ENCODE data around the gene TM7SF3.

TM7SF3 gene

DNA sequence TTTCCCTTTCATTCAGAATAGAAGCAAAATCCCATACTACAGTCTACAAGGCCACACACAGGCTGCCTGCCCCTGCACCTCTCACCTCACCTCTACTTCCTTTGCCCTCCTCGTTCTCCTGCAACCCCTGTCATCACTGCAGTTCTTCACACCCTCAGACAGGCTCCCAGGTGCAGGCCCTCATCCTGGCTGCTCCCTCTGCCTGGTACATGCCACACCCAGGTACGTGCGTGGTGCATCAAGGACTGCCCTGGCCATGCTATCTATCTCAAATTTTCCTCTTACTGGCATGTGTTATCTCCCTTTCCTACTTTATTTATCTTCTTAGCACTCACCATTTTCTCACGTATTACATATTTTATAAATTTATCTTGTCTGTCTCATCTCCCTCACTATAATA lies 24.3 kb downstream of the TM7SF3 start:
- intact Hi-C loops (cut with DNase I; ENCODE audit: low total_unique reads), result no loop called here
- Histone ChIP-seq H3K9me3 (no peaks in the 10 kb centered on the region), H3K36me3 (peaks cover 19 to 61% (median 35%) of the 10 kb centered on the region in 3 donors), H3K27me3 (no peaks in the 10 kb centered on the region), H3K4me3 (no peak overlapping the region), H3K4me1 (peaks cover 0 to 10% (median 3%) of the 10 kb centered on the region in 4 donors), H3K27ac (no peak overlapping the region)
- DNase-seq, result no peak
- TF ChIP-seq, protein P1, sequence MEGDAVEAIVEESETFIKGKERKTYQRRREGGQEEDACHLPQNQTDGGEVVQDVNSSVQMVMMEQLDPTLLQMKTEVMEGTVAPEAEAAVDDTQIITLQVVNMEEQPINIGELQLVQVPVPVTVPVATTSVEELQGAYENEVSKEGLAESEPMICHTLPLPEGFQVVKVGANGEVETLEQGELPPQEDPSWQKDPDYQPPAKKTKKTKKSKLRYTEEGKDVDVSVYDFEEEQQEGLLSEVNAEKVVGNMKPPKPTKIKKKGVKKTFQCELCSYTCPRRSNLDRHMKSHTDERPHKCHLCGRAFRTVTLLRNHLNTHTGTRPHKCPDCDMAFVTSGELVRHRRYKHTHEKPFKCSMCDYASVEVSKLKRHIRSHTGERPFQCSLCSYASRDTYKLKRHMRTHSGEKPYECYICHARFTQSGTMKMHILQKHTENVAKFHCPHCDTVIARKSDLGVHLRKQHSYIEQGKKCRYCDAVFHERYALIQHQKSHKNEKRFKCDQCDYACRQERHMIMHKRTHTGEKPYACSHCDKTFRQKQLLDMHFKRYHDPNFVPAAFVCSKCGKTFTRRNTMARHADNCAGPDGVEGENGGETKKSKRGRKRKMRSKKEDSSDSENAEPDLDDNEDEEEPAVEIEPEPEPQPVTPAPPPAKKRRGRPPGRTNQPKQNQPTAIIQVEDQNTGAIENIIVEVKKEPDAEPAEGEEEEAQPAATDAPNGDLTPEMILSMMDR (IDR thresholded peaks at IDR 0.05), result no peak

DNA sequence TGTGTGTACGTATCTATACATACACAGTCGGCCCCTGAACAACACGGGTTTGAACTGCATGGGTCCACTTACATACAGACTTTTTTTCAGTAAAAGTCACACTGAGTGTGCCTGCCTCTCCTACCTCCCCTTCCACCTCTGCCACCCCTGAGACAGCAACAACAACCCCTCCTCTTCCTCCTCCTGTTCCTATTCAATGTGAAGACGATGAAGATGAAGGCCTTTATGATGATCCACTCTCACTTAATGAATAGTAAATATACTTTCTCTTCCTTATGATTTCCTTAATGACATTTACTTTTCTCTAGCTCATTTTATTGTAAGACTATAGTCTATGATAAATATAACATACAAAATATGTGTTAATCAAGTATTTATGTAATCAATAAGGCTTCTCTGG lies 25.5 kb downstream of the TM7SF3 start:
- intact Hi-C loops (cut with DNase I; ENCODE audit: low total_unique reads), result no loop called here
- Histone ChIP-seq H3K4me1 (peaks cover 0 to 10% (median 3%) of the 10 kb centered on the region in 4 donors), H3K9me3 (no peaks in the 10 kb centered on the region), H3K27ac (no peak overlapping the region), H3K4me3 (no peak overlapping the region), H3K36me3 (peaks cover 9 to 54% (median 32%) of the 10 kb centered on the region in 3 donors), H3K27me3 (no peaks in the 10 kb centered on the region)
- no peak for DNase-seq
- TF ChIP-seq, protein P1 (IDR thresholded peaks at IDR 0.05), result no peak

DNA sequence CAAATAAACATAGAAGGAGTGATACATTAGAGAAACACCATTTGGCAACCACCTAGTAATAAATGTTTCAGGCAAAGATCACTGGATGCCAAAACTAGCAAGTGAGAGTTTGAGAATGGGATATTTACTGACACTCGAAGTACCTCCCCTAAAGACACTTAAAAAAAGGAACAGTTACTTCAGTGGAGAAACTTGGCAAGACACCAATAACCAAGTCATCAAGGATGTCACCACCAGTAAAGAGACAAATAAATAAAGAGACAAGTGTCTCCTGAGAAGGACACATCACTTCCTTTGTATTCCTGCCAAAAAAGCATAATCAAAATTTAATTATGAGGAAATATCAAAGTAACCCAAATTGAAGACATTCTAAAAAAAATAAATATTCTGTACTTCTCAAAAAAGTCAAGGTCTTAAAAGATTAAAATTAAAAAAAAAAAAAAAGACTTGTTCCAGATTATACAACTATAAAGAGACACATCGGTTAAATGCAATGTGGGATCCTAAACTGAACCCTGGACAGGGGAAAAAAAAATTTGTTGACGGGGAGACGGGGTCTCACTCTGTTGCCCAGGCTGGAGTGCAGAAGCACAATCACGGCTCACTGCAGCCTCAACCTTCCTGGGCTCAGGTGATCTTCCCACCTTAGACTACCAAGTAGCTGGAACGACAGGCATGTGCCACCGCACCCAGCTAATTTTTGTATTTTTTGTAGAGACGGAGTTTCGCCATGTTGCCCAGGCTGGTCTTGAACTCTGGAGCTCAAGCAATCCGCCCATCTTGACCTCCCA lies 26.4 kb downstream of the TM7SF3 start:
- TF ChIP-seq, protein P1 (IDR thresholded peaks at IDR 0.05), result no peak
- no peak overlapping the region for H3K4me3 ChIP-seq
- peaks cover 10 to 48% (median 37%) of the 10 kb centered on the region in 3 donors for H3K36me3 ChIP-seq
- peaks cover 0 to 10% (median 3%) of the 10 kb centered on the region in 4 donors for H3K4me1 ChIP-seq
- H3K9me3 ChIP-seq, result no peaks in the 10 kb centered on the region
- intact Hi-C loops (cut with DNase I; ENCODE audit: low total_unique reads), result no loop called here
- peak overlapping the region in 1 of 2 donors; percentile 1 for H3K27ac ChIP-seq
- no peak for DNase-seq
- H3K27me3 ChIP-seq, result no peaks in the 10 kb centered on the region

DNA sequence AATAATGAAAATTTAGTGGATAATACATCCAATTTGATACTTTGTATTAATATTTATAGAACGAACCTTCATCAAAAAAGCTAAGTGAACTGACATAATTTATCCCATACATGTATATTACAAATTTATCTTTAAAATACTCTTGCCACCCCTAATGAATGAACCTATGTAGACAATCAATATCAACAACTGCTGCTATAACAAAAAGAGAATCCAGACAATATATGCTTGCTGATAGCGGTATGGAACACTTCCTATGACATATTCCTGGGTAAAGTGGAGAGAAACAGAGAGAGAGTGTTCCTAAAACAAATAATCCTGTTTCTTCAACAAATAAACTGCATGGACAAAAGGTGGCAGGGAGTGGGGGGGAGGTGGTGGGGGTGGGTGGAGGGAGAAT lies 31.3 kb downstream of the TM7SF3 start:
- H3K4me1 ChIP-seq, result peaks cover 0 to 10% (median 3%) of the 10 kb centered on the region in 4 donors
- no peaks in the 10 kb centered on the region for H3K9me3 ChIP-seq
- no peak overlapping the region for H3K4me3 ChIP-seq
- H3K27me3 ChIP-seq, result no peaks in the 10 kb centered on the region
- TF ChIP-seq, protein P1 (IDR thresholded peaks at IDR 0.05), result no peak
- DNase-seq, result no peak
- intact Hi-C loops (cut with DNase I; ENCODE audit: low total_unique reads), result no loop called here
- H3K27ac ChIP-seq, result no peak overlapping the region
- peaks cover 12 to 55% (median 48%) of the 10 kb centered on the region in 3 donors for H3K36me3 ChIP-seq

DNA sequence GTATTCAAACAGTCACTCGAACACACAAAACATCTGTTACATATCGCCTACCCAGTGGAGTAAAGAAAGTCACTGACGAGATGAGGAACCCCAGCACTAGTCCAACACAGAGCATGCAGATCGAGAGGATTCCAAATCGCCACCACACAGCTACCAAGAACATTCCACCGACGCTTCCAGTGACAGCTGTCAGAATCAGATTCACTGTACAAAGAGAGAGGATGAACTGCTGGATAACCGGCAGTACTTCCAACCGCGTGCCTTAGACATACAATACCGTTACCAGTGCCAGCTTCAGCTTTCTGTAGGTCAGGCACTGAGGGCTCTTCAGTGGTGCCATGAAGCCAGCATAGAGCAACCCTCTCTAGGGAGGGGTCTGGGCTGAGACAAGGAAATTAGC lies 34.5 kb downstream of the TM7SF3 start:
- Histone ChIP-seq H3K9me3 (no peaks in the 10 kb centered on the region), H3K4me3 (no peak overlapping the region), H3K4me1 (no peaks in the 10 kb centered on the region), H3K27ac (no peak overlapping the region), H3K27me3 (no peaks in the 10 kb centered on the region), H3K36me3 (peaks cover 17 to 71% (median 70%) of the 10 kb centered on the region in 3 donors)
- DNase-seq, result no peak
- intact Hi-C loops (cut with DNase I; ENCODE audit: low total_unique reads), result no loop called here
- TF ChIP-seq, protein P1 (IDR thresholded peaks at IDR 0.05), result no peak
